ENCODE measurements around the gene MAML3. TPM values are rescaled to one million over a fixed set of nuclear protein-coding genes. Genes with fewer than 3 reads are reported as not detected.

The MAML3 gene
- total and polyA plus RNA-seq, 10 donors = 0.63 to 18.4 (median 12.7) TPM

GRCh38 chr4:139965789-139966188 lies 188.2 kb downstream of the MAML3 start:
- Histone ChIP-seq H3K9me3 (no peaks in the 10 kb centered on the region), H3K36me3 (no peaks in the 10 kb centered on the region), H3K4me1 (peaks cover 4 to 57% (median 21%) of the 10 kb centered on the region in 6 donors), H3K27me3 (replicated peaks in 1 of 7) (no peaks in the 10 kb centered on the region), H3K27ac (peak overlapping the region in 1 of 8 donors; percentile 6), H3K4me3 (no peak overlapping the region)
- WGBS, 5 donors = 47 to 77% (median 72%) methylated on average over 1 of the region's 1 CpG
- TF ChIP-seq CTCF (IDR thresholded peaks at IDR 0.05 in 8 of 11, conservative IDR thresholded peaks at IDR 0.05 in 3 of 11) = no peak
- TF ChIP-seq POLR2AphosphoS5 (IDR thresholded peaks at IDR 0.05) = no peak
- TF ChIP-seq POLR2A (IDR thresholded peaks at IDR 0.05) = no peak
- intact Hi-C loops (cut with DNase I; ENCODE audit: low total_unique reads) = no loop called here
- no peak for DNase-seq

- TF ChIP-seq POLR2AphosphoS5 (IDR thresholded peaks at IDR 0.05) (no peak), POLR2A (IDR thresholded peaks at IDR 0.05) (no peak), CTCF (IDR thresholded peaks at IDR 0.05 in 8 of 11, conservative IDR thresholded peaks at IDR 0.05 in 3 of 11) (no peak)
- no peak overlapping the region for H3K4me3 ChIP-seq
- DNase-seq = no peak
- H3K9me3 ChIP-seq = no peaks in the 10 kb centered on the region
- intact Hi-C loops (cut with DNase I; ENCODE audit: low total_unique reads) = no loop called here
- H3K4me1 ChIP-seq = peaks cover under 1 to 45% (median 18%) of the 10 kb centered on the region in 6 donors
- 80 to 93% (median 85%) methylated on average over 1 of the region's 1 CpG for WGBS, 5 donors
- no peak overlapping the region for H3K27ac ChIP-seq
- H3K27me3 ChIP-seq (replicated peaks in 1 of 7) = no peaks in the 10 kb centered on the region
- H3K36me3 ChIP-seq = no peaks in the 10 kb centered on the region
Observed at GRCh38 chr4:139963708-139964107, 190.3 kb downstream of the MAML3 start.

- Histone ChIP-seq H3K4me3 (no peak overlapping the region), H3K27me3 (replicated peaks in 1 of 7) (no peaks in the 10 kb centered on the region), H3K9me3 (no peaks in the 10 kb centered on the region), H3K4me1 (peaks cover 0 to 43% (median 14%) of the 10 kb centered on the region in 6 donors), H3K27ac (peak overlapping the region in 3 of 8 donors; percentile 16 to 40 (median 32)), H3K36me3 (no peaks in the 10 kb centered on the region)
- TF ChIP-seq POLR2AphosphoS5 (IDR thresholded peaks at IDR 0.05) (no peak), CTCF (IDR thresholded peaks at IDR 0.05 in 8 of 11, conservative IDR thresholded peaks at IDR 0.05 in 3 of 11) (no peak)
- 85 to 93% (median 87%) methylated on average over 2 of the region's 2 CpGs for WGBS, 5 donors
- intact Hi-C loops (cut with DNase I; ENCODE audit: low total_unique reads) = no loop called here
- DNase-seq = no peak
Observed at GRCh38 chr4:139962130-139962684, 191.8 kb downstream of the MAML3 start.

- Histone ChIP-seq H3K27me3 (replicated peaks in 1 of 7) (no peaks in the 10 kb centered on the region), H3K27ac (peak overlapping the region in 4 of 8 donors; percentile 5 to 40 (median 12)), H3K9me3 (no peaks in the 10 kb centered on the region), H3K36me3 (no peaks in the 10 kb centered on the region), H3K4me1 (peaks cover 0 to 43% (median 8%) of the 10 kb centered on the region in 6 donors), H3K4me3 (no peak overlapping the region)
- 65 to 72% (median 67%) methylated on average over 6 of the region's 6 CpGs for WGBS, 5 donors
- TF ChIP-seq POLR2A (IDR thresholded peaks at IDR 0.05) = no peak
- no peak for DNase-seq
- intact Hi-C loops (cut with DNase I; ENCODE audit: low total_unique reads) = no loop called here
Observed at GRCh38 chr4:139961344-139961946, 192.5 kb downstream of the MAML3 start.

Measured in spleen (tissue), 11 donors.